ES-I3 (cell line): ENCODE data around the gene HOXC9.

Experiments used
- H3K36me3 ChIP-seq: 2 replicates; pipeline ENCODE4 v1.6.1; 2013; ENCODE audit warnings: mild to moderate bottlenecking, low read length, control low read depth, moderate library complexity; ENCODE audit not compliant: insufficient read depth
- H3K4me1 ChIP-seq: 2 replicates; pipeline ENCODE4 v1.6.1; 2013; ENCODE audit warnings: mild to moderate bottlenecking, control low read depth, low read length; ENCODE audit not compliant: insufficient read depth
- H3K9ac ChIP-seq: 2 replicates; pipeline ENCODE4 v1.6.1; 2013; ENCODE audit warnings: low read depth, mild to moderate bottlenecking, low read length, moderate library complexity
- H3K9me3 ChIP-seq: 2 replicates; pipeline ENCODE4 v1.6.1; 2013; ENCODE audit warnings: mild to moderate bottlenecking, low read length, moderate library complexity; ENCODE audit not compliant: control insufficient read depth, insufficient read depth

The HOXC9 gene

GRCh38 chr12:54000116-54001114, at the start of gene HOXC9:
HOXC9 (plus strand) TSS chr12:54000161; CDS start chr12:54000189, 28 bp downstream.
- Histone ChIP-seq H3K9me3 (no peaks in the 10 kb centered on the region), H3K9ac (peak within 1 kb of the TSS; percentile 38; the same call in 1 of the 2 replicates), H3K36me3 (no peaks in the 10 kb centered on the region), H3K4me1 (no peaks in the 10 kb centered on the region; the same call in 1 of the 2 replicates)

- H3K9ac ChIP-seq = no peak overlapping the region
- no peaks in the 10 kb centered on the region for H3K36me3 ChIP-seq
- H3K4me1 ChIP-seq = peaks cover 6% of the 10 kb centered on the region; the same call in 1 of the 2 replicates
- H3K9me3 ChIP-seq = no peaks in the 10 kb centered on the region
These were observed 49.6 kb upstream of the HOXC9 start for GRCh38 chr12:53950437-53950773.

- H3K9ac ChIP-seq = no peak overlapping the region
- H3K36me3 ChIP-seq = no peaks in the 10 kb centered on the region
- no peaks in the 10 kb centered on the region for H3K9me3 ChIP-seq
- H3K4me1 ChIP-seq = peaks cover 9% of the 10 kb centered on the region; the same call in 1 of the 2 replicates
These were observed 49.0 kb upstream of the HOXC9 start for GRCh38 chr12:53950789-53951576.

- no peak overlapping the region for H3K9ac ChIP-seq
- H3K9me3 ChIP-seq = no peaks in the 10 kb centered on the region
- no peaks in the 10 kb centered on the region for H3K36me3 ChIP-seq
- H3K4me1 ChIP-seq = peaks cover 10% of the 10 kb centered on the region; the same call in 1 of the 2 replicates
These were observed 48.2 kb upstream of the HOXC9 start for GRCh38 chr12:53951577-53952334.

- H3K9me3 ChIP-seq = no peaks in the 10 kb centered on the region
- no peaks in the 10 kb centered on the region for H3K36me3 ChIP-seq
- H3K9ac ChIP-seq = no peak overlapping the region
- H3K4me1 ChIP-seq = peaks cover 10% of the 10 kb centered on the region; the same call in 1 of the 2 replicates
These were observed 47.6 kb upstream of the HOXC9 start for GRCh38 chr12:53952335-53952694.

DNA sequence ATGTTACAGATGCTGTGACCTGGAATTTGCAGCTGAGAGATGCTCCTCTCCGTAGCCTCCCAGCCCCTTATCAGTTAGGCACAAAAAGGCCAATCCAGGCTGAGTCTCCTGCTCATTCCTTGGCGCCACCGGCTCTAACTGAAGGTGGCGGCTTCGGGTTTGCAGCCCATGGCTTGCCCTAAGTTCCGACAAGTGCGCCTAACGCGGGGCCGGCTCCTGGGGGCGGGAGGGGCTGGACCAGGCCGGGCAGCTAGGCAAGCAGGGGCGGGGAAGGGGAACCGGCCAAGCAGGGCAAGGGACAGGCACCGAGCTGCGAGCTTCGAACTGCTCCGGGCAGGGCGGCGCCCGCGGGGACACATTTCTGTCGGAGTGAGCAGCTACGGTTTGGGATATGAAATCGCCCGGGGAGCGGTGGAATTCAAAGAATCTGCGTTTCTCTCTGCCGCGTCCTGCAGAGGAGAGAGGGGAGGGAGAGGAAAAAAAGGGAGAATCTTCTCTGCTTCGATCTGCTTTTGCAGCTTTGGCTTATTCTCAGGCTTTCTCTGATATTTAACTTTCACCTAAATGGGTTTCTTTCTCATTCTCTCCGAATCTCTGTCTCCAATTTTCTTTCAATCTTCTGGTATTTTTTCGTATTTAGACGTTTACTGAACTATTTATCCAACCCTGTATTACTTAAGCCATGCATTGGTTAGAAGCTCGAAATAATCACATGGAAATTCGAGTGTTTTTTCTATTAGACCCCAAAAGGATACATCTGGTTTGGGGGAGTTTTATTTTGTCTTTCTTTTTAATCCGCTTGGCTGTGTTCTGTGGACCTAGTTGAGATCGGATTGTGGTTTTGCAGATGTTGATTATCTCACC, 46.9 kb upstream of the HOXC9 start:
- no peak overlapping the region for H3K9ac ChIP-seq
- H3K9me3 ChIP-seq = no peaks in the 10 kb centered on the region
- H3K36me3 ChIP-seq = no peaks in the 10 kb centered on the region
- peaks cover 10% of the 10 kb centered on the region; the same call in 1 of the 2 replicates for H3K4me1 ChIP-seq

DNA sequence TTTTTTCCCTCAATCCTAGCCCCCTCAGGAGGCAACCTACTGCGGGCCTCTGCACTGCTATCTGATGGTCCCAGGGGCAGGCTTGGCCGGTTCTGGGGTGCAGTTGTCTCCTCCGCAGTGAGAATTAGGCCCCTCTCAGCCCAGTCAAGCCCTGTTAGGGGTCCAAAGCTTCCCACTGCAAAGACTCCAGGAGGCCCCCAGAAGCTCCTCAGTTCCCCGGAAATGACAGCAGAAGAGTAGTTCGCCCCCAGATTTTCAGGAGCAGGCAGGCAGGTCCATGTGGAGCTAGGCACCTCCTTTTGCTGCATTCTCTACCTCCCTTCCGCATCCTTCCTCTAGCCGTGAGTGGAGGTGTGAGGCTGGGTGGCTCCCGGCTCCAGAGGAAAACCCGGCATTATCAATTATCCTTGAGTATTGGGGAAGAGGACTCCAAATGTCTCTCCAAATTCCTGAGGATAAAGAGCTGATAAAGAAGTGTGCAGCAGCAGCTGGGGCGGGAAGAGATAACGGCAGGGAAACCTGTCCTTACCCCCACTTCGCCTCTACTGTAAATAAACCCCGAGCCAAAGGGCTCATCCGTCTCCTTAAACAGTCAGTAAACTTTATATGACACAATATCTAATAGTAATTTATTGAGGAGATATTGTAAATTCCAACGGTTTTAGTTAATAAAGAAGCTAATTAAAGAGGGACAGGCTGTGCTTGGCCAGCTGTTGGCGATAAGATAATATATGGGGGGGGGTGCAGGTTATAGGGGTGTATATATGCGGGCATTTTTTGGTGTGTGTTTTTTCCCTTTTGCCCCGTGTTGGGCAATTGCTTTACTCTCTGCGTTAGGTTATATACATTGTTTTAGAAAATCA, 45.9 kb upstream of the HOXC9 start:
- Histone ChIP-seq H3K36me3 (no peaks in the 10 kb centered on the region), H3K4me1 (peaks cover 10% of the 10 kb centered on the region; the same call in 1 of the 2 replicates), H3K9ac (no peak overlapping the region), H3K9me3 (no peaks in the 10 kb centered on the region)

GRCh38 chr12:53954694-53955035, 45.3 kb upstream of the HOXC9 start, which contains the start of gene HOXC12:
HOXC12 (plus strand) TSS chr12:53954903; CDS start chr12:53954930, 27 bp downstream.
- H3K9ac ChIP-seq = no peak within 1 kb of the TSS
- H3K9me3 ChIP-seq = no peaks in the 10 kb centered on the region
- no peaks in the 10 kb centered on the region for H3K36me3 ChIP-seq
- peaks cover 10% of the 10 kb centered on the region; the same call in 1 of the 2 replicates for H3K4me1 ChIP-seq

DNA sequence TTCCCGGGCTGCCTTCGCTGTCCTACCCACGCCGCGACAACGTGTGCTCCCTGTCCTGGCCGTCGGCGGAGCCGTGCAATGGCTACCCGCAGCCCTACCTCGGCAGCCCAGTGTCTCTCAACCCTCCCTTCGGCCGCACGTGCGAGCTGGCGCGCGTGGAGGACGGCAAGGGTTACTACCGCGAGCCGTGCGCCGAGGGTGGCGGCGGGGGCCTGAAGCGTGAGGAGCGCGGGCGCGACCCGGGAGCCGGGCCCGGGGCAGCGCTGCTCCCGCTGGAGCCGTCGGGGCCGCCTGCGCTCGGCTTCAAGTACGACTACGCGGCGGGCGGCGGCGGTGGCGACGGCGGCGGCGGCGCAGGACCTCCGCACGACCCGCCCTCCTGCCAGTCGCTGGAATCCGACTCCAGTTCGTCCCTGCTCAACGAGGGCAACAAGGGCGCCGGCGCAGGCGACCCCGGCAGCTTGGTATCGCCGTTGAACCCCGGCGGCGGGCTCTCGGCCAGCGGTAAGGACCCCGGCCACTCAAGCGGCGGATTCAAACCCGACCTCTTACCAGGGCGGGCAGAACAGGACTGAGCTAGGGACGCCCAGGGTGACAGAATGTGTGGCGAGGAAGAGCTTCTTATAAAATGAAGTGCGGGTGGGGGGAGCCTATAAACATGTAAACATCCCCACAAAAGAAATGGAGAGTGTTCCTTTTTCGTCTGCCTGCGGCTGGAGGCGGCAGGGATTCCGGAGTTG, 44.8 kb upstream of the HOXC9 start:
- Histone ChIP-seq H3K36me3 (no peaks in the 10 kb centered on the region), H3K9ac (no peak overlapping the region), H3K9me3 (no peaks in the 10 kb centered on the region), H3K4me1 (peaks cover 10% of the 10 kb centered on the region; the same call in 1 of the 2 replicates)

DNA sequence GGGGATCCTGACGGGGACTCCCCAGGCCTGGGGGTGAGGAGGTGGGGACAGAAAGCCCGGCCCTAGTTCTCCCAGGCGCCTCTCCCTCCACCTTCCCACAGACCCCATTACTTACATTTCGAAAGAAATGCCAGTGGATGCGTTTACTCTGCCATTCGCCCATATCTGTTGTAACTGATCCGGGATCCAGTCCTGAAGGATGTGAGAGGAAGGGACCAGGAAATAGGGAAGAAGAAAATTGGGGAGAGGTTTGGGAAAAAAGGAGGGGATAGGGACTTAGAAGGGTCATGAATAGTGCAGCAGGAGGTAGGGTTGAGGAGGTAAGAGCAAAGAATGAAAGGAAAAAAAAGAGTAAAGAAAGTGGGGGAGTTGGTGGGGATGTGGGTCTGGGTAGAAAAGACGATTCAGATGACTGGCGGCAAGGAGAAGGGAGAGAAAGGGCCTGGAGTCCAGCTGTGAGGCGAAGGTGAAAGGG, 44.1 kb upstream of the HOXC9 start:
- Histone ChIP-seq H3K4me1 (peaks cover 10% of the 10 kb centered on the region; the same call in 1 of the 2 replicates), H3K9me3 (no peaks in the 10 kb centered on the region), H3K9ac (no peak overlapping the region), H3K36me3 (no peaks in the 10 kb centered on the region)

- H3K9me3 ChIP-seq = no peaks in the 10 kb centered on the region
- no peak overlapping the region for H3K9ac ChIP-seq
- no peaks in the 10 kb centered on the region for H3K36me3 ChIP-seq
- peaks cover 10% of the 10 kb centered on the region; the same call in 1 of the 2 replicates for H3K4me1 ChIP-seq
These were observed 43.6 kb upstream of the HOXC9 start for GRCh38 chr12:53956251-53956887.
